Measurements from ENCODE around the gene ELF2. TPM values are rescaled to one million over a fixed set of nuclear protein-coding genes. Genes with fewer than 3 reads are reported as not detected.
"Not testable (repeated sequence)": the region's sequence is repeated elsewhere in the genome, so short reads cannot be mapped to it uniquely, and the experiment has no call there.

Gene ELF2
- total RNA-seq, 1 experiment from 2014 or later = 21.5 TPM

DNA sequence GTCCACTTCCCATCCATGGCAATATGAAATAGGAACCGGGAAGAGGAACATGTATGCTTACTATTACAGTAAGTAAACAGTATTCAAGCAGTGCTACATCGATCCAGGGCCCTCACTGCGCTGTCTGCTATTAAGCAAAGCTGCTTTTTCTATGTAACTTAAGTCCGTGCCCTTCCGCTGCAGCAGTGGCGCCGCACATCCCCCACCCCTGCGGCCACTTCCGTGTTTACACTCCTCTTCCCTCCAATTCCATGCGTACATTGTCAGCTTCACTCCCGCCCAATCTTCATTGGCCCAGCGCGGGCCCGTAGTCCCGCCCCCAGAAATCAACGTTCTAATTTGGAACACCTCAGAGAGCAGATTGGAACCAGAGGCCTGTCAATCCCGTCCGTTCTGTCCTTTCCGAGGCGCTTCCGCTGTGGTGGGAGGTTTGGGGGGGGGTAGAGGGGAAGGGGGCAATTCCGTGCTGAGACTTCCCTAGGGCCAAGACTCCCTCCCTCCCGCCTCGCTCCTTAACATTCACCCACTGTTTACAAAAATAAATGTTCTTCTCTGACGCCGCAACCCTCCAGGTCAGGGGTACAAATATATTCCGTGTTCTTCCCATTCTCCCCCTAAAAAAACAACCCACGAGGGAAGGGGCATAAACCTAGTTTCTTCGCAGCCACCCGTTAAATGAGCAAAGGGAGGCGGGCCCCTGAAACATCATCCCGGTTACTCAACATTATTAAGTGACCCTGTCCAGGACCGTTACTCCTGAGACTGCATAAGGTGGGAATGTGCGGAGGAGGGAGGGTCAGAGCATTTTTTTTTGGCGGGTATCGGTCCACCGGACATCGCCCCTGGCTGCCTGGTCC is 94.0 kb downstream of the ELF2 start:
- DNase-seq (ENCODE audit: low read depth) = peak; percentile 98

DNA sequence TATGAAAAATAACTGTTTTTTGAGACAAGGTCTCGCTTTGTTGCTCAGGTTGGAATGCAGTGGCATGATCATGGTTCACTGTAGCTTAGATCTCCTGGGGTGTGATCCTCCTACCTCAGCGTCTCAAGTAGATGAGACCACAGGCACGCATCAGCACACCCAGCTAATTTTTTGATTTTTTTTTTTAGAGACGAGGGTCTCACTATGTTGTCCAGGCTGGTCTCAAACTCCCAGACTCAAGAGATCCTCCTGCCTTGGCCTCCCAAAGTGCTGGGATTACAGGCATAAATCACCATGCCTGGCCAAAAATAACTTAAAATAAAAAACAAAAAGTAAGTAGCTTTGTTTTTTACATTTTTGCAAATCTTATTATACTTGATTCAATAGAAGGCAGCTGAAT is 98.1 kb downstream of the ELF2 start:
- no peak for DNase-seq (ENCODE audit: low read depth)

DNA sequence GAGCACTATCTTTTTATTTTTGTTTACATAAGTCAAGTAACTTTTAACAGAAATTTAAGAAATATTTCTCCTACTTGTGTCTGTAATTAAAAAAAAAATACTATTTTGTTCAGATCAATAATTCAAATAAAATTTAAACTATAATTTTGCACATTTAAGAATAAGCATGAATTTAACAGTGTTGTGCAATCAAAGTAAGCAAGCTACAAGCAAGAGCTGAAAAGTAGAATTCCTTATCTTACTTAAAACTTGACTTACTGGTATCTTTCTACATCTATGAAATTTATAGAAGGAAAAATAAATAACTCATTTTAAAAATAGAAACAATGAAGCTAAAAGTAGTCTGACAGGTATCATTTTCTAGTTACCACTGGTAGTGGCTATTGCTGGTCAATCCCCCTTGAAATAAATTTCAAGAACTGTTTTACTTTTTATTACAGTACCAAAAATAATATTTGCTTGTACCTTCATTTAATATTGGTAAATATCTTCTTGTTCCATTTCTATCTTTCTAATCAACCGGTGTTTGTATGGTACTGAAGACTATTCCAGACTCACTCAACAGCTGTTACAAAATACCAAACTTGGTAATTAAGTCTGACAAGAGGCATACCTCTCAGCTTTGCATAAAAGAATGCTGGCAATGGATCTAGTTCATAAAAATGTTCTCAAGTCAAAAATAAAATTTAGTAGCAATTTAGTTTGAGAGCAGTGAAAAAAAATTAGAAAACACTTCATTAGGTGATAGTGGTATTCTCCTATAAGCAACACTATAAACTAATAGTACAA is 99.3 kb downstream of the ELF2 start:
- DNase-seq (ENCODE audit: low read depth) = no peak

DNA sequence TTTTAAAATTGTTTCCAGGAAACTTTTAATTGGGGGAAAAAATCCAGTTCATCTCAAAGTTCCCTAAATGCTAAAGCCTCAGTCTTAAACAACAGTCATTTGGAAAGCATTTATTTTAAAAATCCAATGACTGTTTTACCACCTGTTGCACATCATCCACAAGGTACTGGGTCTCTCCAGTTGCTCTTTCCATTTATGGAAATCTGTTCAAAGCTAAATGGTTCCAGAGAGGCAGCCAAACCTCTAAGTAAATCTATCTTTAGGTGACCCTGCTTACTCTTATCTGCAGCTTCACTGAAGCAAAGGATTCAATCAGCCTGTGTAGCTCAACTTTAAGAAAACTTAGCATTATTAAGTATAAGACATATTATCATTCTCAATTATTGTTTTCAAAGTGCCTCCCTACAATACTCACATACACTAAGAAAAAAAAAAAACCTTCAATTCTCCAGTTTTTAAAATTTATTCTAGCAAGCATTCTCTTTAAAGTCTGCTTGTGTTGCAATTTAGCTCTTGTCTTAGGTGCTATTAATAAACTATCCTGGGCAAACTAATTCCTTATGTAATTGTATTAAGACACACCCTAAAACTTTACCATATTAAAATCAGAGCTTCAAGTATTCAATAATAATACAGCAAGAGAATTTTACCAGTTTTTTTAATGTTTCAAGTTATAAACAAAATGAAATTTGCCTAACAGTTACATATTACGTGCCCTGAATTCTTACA is 100.8 kb downstream of the ELF2 start:
- no peak for DNase-seq (ENCODE audit: low read depth)

DNA sequence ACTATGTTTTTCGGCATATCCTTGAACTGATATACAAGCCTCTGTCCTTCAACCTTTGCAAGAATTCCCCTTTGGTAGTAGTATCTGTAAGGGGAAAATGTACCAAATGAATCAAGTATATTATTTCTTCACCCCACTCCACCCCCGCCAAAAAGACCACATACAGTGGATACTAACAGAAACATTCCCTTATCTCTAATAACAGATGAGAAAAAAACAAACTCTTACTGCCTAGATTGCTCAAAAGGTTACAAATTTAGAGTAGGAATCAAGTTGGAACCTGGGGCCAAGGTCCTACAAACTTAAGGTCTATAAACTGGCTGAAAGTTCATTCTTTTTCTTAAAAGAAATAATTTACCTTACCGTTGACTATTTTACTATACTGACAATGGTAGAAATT is 116.4 kb downstream of the ELF2 start:
- no peak for DNase-seq (ENCODE audit: low read depth)

DNA sequence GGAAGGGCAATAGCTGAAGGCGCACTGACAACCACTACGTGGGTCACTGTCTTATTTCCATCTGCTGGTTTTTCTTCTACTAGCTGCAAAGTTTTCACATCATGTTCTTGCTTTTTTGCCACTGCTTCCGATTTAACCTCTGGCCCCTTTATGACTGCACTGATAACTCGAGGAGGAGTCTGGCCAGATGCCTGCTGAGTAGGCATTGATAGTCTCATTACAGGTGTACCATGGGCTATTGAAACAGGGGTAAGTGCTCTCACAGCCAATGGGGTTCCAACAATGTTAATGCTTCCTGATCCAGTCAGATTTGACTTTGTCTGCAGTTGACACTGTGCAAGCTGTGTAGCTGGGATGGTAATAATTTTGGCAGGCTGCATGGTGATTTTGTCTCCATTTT is 118.0 kb downstream of the ELF2 start:
- not testable (repeated sequence) for DNase-seq (ENCODE audit: low read depth)

DNA sequence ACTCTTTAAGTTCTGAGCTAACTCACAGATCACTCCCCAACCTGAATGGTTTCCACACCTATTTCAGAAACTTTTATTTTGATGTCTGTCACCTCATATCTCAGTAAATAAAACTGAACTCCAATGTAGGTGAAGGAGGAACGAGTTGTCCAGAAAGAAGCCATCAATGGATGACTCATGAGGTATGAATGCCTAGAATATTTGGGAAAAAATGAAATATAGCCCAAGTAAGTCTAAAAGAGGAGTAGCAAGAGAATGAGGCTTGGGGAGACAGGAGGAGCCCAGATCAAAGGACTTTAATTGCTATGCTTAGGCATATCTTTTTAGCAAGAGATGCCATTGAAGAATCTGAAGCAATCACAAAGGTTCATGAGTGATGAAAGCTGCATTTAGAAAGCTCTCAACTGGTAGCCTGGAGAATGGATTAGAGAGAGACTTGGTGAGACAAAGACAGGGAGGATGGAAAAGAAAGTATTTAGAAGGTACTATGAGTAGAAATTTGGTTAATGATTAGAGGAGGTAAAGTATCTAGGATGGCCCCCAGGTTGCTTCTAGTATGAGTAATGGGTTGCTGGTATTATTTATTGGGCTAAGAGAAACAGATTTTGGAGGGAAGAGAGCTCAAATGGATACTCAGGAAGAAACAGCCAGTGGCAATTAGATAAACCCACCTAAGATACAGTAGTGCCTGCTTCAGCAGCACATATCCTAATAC is 122.1 kb downstream of the ELF2 start:
- no peak for DNase-seq (ENCODE audit: low read depth)

DNA sequence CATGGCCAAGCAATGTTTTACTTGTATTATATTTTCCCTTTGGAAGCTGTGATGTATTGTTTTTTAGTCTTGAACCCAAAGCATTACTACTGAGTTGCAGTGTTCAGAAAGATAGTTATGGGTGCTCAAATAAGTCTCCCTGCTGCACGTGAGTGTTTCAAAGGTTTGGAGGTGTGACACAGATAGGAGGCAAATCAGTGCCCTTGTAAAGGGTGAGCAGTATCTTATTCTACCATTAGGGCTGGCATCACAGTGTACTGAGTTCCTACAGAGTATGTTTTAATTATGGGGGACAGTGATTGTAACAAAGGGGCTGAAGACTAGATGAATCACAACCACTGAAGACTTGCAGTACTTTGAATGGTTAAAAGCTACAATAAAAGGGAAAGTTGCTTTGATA is 123.1 kb downstream of the ELF2 start:
- no peak for DNase-seq (ENCODE audit: low read depth)

DNA sequence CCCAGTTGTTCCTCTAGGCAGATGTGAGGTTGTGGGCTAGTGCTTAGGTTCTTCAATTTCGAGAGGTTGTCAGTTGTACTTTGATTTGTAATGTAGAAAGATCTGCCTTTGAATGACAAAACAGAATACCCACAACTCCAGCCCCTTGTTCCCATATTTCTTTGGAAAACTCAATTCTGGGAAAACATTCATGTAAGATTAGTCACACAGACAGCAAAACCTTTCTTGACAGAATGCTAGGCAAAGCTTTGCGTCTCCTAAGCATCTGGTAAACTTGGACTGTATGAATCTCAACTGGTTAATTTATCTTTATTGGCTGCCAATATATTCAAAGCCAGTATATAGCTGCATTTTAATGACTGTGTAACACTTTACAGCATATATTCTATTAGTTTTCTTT is 126.6 kb downstream of the ELF2 start:
- peak; percentile 19 for DNase-seq (ENCODE audit: low read depth)

DNA sequence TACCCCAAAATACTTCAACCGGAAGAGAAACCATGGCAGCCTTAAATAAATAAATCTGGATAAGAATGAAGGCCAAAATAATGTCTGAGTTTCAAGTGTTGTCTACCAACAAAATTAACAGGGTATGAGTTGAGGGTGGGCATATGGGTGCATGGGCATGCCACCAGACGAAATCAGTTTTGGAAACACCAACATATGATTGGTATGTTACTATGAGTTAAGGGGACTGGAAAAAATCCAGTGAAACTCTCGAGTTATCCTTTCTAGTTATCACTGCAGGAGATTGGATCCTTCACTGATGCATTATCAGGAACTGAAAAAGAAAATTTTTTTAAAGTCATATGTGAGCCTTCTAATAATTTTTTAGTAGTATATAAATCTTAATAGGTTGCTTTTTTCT is 129.0 kb downstream of the ELF2 start:
- DNase-seq (ENCODE audit: low read depth) = no peak

DNA sequence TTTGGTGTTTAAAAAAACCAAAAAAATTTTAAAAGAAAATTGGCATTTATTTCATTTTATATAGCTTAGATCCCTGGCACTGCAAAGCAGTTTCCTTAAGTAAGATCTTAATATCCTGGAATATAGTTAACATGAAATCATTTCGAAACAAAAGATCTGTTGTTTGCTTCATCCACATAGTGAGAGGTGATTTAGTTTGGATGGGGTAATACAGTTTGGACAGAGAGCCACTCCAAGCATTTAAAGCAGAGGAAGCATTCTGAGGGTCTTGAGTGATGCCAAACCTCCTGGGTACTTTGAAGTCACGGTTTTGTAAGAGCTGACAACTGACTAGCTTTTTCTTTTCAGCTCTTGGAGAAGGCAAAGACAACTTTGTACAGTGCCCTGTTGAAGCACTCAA is 132.7 kb downstream of the ELF2 start:
- DNase-seq (ENCODE audit: low read depth) = no peak

DNA sequence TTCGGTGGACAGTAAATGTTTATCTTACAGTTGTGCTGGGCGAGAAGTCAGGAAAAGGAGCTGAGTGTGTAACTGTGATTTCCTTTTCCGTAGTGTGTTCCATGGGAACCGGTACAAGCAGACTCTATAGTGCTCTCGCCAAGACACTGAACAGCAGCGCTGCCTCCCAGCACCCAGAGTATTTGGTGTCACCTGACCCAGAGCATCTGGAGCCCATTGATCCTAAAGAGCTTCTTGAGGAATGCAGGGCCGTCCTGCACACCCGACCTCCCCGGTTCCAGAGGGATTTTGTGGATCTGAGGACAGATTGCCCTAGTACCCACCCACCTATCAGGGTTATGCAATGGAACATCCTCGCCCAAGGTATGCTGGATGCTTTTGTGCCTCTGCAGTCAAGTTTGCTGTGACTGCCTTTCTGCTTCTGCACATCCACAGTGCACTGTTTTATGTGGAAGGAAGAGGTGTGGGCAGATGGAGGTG is 134.0 kb downstream of the ELF2 start:
- DNase-seq (ENCODE audit: low read depth) = no peak

DNA sequence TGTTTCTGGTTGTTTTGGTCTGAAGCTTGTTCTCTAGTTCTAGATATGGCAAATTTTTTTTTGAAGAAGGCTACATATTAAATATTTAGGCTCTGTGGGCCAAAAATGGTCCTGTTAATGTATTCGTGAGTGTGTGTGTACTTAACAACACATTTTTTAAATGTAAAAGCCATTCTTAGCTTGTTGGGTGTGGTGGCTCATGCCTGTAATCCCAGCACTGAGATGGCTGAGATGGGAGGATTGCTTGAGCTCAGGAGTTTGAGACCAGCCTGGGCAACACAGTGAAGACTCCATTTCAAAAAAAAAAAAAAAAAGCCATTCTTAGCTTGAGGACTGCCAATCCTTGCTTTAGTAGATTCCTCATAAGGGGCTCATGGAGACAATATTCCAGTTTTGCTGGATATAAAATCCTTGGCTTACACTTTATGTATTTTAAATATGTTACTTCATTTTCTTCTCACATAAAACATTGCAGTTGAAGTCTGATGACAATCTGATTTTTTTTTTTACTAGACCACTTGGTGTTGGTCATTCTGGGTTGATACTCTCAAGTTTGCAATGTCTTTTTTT is 138.1 kb downstream of the ELF2 start:
- no peak for DNase-seq (ENCODE audit: low read depth)

DNA sequence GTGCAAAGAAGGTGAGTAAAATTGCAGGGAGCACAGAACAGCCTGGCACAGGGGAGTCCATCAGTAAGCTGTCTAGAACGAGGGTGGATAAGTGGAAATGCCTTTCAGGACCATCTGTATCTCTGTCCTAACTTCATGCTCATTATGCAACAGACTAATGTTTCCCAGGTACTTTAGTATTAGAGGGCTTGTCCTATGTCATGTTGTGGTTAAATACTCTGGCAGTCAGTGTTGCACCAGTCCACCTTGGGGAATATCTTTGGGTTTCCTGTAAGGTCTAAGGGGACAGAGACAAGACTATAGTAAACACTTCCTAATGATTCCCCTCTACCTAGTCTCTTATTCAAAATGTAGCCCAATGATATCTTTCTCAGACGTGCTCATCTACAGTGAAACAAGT is 140.1 kb downstream of the ELF2 start:
- DNase-seq (ENCODE audit: low read depth) = no peak

DNA sequence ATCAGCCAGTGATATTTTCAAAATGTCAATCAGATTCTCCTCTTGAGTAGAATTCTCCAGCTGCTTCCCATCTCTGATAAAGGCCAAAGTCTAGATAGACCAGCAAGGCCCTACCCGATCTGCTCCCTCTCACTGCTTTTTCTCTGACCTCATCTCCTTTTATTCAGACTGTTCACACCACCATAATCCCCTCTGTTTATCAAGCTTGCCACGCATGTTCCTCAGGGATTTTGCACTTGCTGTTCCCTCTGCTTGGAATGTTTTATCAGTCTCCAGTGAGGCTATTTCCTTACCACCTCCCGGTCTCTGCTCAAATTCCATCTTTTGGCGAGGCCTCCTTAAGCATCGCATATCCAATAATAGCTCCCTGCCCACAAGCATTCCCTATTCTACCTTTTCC is 141.4 kb downstream of the ELF2 start:
- no peak for DNase-seq (ENCODE audit: low read depth)

DNA sequence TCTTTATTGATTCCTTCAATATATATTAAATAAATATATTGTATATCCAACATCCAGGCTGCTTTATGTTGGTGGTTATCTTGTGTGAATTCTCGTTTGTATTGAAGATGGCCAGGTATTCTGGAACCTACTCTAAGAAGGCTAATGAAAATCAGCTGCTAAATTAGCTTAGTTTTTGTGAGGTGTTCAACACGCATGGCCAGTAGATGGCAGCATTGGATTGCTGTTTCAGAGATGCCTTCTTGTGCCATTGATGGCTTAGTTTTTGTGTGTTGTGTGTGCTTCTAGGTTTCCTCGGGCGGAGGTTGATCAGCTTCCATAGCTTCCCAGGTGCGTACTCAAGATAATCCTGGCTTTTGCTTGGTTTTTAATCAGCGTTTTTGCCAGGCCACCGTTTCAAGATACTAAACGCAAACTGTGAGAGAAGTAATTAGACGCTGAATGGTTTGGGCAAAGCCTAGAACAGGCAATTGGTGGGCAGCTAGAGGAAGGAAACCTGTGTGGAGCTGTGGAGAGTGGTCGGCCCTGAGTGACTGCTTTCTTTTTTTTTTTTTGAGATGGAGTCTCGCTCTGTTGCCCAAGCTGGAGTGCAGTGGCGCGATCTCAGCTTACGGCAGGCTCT is 146.3 kb downstream of the ELF2 start:
- DNase-seq (ENCODE audit: low read depth) = peak; percentile 69

DNA sequence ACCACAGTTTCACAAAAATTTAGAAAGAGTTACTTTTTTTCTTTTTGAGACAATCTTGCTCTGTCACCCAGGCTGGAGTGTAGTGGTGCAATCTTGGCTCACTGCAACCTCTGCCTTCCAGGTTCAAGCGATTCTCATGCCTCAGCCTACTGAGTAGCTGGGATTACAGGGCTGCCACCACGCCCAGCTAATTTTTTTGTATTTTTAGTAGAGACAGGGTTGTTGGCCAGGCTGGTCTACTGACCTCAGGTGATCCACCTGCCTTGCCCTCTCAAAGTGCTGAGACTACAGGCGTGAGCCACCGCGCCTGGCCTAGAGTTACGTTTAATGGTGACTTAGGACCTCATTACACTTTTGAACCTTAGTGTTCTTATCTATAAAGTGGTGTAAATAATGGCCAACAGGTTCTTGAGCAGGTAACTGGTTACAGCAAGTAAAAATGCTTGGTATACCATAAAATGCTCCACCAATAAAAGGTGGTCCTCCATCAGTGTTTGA is 147.1 kb downstream of the ELF2 start:
- DNase-seq (ENCODE audit: low read depth) = not testable (repeated sequence)

DNA sequence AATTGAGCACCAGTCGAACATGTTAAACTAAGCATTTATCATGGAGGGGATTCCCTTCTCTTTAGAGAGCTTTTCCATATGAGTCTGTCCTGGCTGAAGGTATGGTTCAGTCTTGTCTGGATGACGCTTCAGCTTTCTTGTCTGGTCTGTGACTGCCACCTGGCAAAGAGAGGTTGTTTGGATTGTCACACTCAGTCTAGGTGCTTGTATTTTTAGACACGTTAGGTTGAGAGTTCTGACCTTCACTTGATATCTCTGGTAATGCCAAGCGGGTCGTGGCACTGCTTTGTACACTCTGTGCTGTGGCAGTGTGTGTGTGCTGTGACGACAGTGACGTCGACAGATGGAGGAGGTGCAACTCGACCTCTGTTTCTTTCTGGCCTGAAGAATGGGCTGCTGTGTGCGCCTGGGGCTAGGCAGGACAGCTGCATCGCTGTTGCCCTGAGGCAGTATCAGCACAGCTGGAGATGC is 148.8 kb downstream of the ELF2 start:
- no peak for DNase-seq (ENCODE audit: low read depth)

DNA sequence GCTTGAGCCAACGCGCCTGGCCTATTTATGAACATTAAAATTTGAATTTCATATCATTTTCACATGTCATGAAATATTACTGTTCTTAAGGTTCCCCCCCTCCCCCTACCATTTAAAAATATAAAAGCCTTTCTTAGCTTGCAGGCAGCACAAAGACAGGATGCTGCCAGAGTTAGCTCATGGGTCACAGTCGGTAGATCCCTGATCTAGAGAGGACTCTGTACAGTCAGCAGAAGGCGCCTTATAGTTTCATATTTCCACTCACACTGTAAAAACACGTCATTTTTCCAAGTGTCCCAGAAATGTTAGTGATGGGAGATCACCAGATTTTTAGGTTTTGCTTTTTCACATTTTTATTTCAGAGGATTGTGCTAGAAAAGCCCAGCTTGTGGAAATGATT is 149.2 kb downstream of the ELF2 start:
- DNase-seq (ENCODE audit: low read depth) = no peak

DNA sequence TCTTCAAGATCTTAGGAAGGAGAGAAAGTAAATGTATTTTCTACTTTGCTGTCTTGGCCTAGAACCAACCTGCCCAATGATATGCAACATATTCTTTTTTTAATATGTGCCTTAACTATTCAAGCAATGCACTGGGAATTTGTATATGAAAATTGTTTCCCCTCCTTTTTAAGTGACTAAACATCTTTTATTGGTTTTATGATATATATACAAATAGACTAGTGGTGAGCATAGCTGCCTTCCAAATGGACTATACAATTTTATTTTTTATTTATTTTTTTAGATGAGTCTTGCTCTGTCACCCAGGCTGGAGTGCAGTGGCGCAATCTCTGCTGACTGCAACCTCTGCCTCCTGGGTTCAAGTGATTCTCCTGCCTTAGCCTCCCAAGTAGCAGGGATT is 151.2 kb downstream of the ELF2 start:
- no peak for DNase-seq (ENCODE audit: low read depth)

DNA sequence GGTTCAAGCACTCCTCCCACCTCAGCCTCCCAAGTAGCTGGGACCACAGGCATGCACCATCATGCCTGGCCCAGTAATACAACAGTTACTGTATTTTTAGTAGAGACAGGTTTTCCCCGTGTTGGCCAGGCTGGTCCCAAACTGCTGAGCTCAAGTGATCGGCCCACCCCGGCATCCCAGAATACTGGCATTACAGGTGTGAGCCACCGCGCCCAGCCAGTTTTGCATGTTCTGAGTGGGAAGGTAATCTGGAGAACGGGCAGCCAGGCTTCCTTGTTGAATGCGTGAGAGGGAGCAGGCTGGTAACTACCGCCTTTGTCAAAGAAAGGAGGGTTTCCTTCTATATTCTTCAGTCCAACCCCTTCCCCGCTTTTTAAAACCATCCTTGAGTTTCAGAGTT is 152.3 kb downstream of the ELF2 start:
- no peak for DNase-seq (ENCODE audit: low read depth)

Data from M059J (cell line).